ENCODE results near the gene TNIP2.

TNIP2 gene

GRCh38 chr4:2694691-2695090 lies 61.4 kb downstream of the TNIP2 start:
- Histone ChIP-seq H3K4me3 (ENCODE audit: low read length) (no peak overlapping the region), H3K27me3 (replicated peaks; ENCODE audit: insufficient read depth, low read length) (no peaks in the 10 kb centered on the region), H3K4me2 (ENCODE audit: low read depth, low read length) (no peak overlapping the region), H3K4me1 (ENCODE audit: low read length) (peaks cover 17% of the 10 kb centered on the region), H3K9ac (ENCODE audit: low read length) (no peak overlapping the region), H3K36me3 (replicated peaks; ENCODE audit: insufficient read depth, low read length) (0 out of 2 replicates have a peak, but pooled peaks cover 3% of the 10 kb centered on the region), H3F3A (ENCODE audit: insufficient read depth, low read length) (peaks cover 12% of the 10 kb centered on the region), H3K9me2 (replicated peaks; ENCODE audit: insufficient read depth, low read length) (no peaks in the 10 kb centered on the region), H3K79me2 (ENCODE audit: low read length) (peaks cover 13% of the 10 kb centered on the region), H4K20me1 (ENCODE audit: insufficient read depth, low read length) (peaks cover 3% of the 10 kb centered on the region; the same call in 1 of the 2 replicates), H2AFZ (ENCODE audit: low read length) (no peak overlapping the region), H3K27ac (ENCODE audit: low read length) (no peak overlapping the region), H3K9me3 (replicated peaks; ENCODE audit: insufficient read depth, low read length) (no peaks in the 10 kb centered on the region)
- DNase-seq, result no peak
- TF ChIP-seq EZH2 (optimal IDR thresholded peaks at IDR 0.05; ENCODE audit: low read depth, low read length), result no peak
- TF ChIP-seq CTCF (IDR thresholded peaks at IDR 0.05; ENCODE audit: low read length), result no peak
- no peak for TF ChIP-seq EZH2phosphoT487 (IDR thresholded peaks at IDR 0.05; ENCODE audit: low read length)

GRCh38 chr4:2691952-2692435 lies 64.1 kb downstream of the TNIP2 start:
- no peak overlapping the region for H3K27ac ChIP-seq (ENCODE audit: low read length)
- peaks cover 3% of the 10 kb centered on the region; the same call in 1 of the 2 replicates for H4K20me1 ChIP-seq (ENCODE audit: insufficient read depth, low read length)
- peaks cover 8% of the 10 kb centered on the region for H3F3A ChIP-seq (ENCODE audit: insufficient read depth, low read length)
- 0 out of 2 replicates have a peak, but pooled peaks cover 2% of the 10 kb centered on the region for H3K36me3 ChIP-seq (replicated peaks; ENCODE audit: insufficient read depth, low read length)
- no peak overlapping the region for H2AFZ ChIP-seq (ENCODE audit: low read length)
- TF ChIP-seq EZH2 (optimal IDR thresholded peaks at IDR 0.05; ENCODE audit: low read depth, low read length), result no peak
- no peak for TF ChIP-seq CTCF (IDR thresholded peaks at IDR 0.05; ENCODE audit: low read length)
- no peak for TF ChIP-seq EZH2phosphoT487 (IDR thresholded peaks at IDR 0.05; ENCODE audit: low read length)
- peaks cover 11% of the 10 kb centered on the region for H3K4me1 ChIP-seq (ENCODE audit: low read length)
- H3K79me2 ChIP-seq (ENCODE audit: low read length), result peaks cover under 1% of the 10 kb centered on the region; the same call in 1 of the 2 replicates
- no peak overlapping the region for H3K9ac ChIP-seq (ENCODE audit: low read length)
- H3K9me2 ChIP-seq (replicated peaks; ENCODE audit: insufficient read depth, low read length), result no peaks in the 10 kb centered on the region
- H3K4me2 ChIP-seq (ENCODE audit: low read depth, low read length), result no peak overlapping the region
- no peaks in the 10 kb centered on the region for H3K9me3 ChIP-seq (replicated peaks; ENCODE audit: insufficient read depth, low read length)
- H3K27me3 ChIP-seq (replicated peaks; ENCODE audit: insufficient read depth, low read length), result no peaks in the 10 kb centered on the region
- no peak for DNase-seq
- H3K4me3 ChIP-seq (ENCODE audit: low read length), result no peak overlapping the region

Data from MM.1S (cell line).